HG02852 (cell line): ENCODE data around the gene CHST15.

Source experiments
- ATAC-seq: cut with Tn5 transposase; IDR thresholded peaks from one replicate; pipeline ENCODE4 v1.9.1; 2021; ENCODE audit warnings: mild to moderate bottlenecking, moderate library complexity; ENCODE audit not compliant: unreplicated experiment

CHST15 gene

GRCh38 chr10:124032971-124033886 is 60.2 kb downstream of the CHST15 start:
- ATAC-seq, result no peak

GRCh38 chr10:124032087-124032935 is 61.1 kb downstream of the CHST15 start:
- no peak for ATAC-seq

GRCh38 chr10:124030492-124031110 is 62.8 kb downstream of the CHST15 start:
- ATAC-seq, result no peak

- no peak for ATAC-seq
Measured at GRCh38 chr10:124030061-124030460, 63.3 kb downstream of the CHST15 start.

GRCh38 chr10:124029559-124029958 is 63.8 kb downstream of the CHST15 start:
- ATAC-seq, result no peak

GRCh38 chr10:124028700-124029480 is 64.5 kb downstream of the CHST15 start:
- ATAC-seq, result no peak

- no peak for ATAC-seq
Measured at GRCh38 chr10:124027651-124028050, 65.7 kb downstream of the CHST15 start.

- no peak for ATAC-seq
Measured at GRCh38 chr10:124027031-124027611, 66.3 kb downstream of the CHST15 start.

- ATAC-seq, result no peak
Measured at GRCh38 chr10:124026589-124026939, 66.8 kb downstream of the CHST15 start.

- no peak for ATAC-seq
Measured at GRCh38 chr10:124025660-124026588, 67.5 kb downstream of the CHST15 start.

- no peak for ATAC-seq
Measured at GRCh38 chr10:124025152-124025551, 68.2 kb downstream of the CHST15 start.

- no peak for ATAC-seq
Measured at GRCh38 chr10:124022066-124022465, 71.3 kb downstream of the CHST15 start.

- no peak for ATAC-seq
Measured at GRCh38 chr10:124020981-124021815, 72.2 kb downstream of the CHST15 start.

GRCh38 chr10:124019886-124020797 is 73.3 kb downstream of the CHST15 start:
- no peak for ATAC-seq

GRCh38 chr10:124018886-124019525 is 74.4 kb downstream of the CHST15 start:
- no peak for ATAC-seq

GRCh38 chr10:124017729-124018128 is 75.7 kb downstream of the CHST15 start:
- ATAC-seq, result no peak
